Stimulated activated naive CD8-positive, alpha-beta T cell treated with anti-CD3 and anti-CD28 coated beads, Interleukin-15, Interleukin-2, amounts not matched to agents 100 U/mL and 50 U/mL, for 24 hours (primary cell): Measurements from ENCODE around the gene ENGASE.
"Not testable (repeated sequence)": the region's sequence is repeated elsewhere in the genome, so short reads cannot be mapped to it uniquely, and the experiment has no call there.

Experiments used
- ATAC-seq: fragments of 150-1000 bp; cut with Tn5 transposase; one replicate; pipeline ENCODE4 v1.10.0; 2021
- DNase-seq: peaks from one replicate; pipeline ENCODE4 v3.0.0; 2021

The ENGASE gene

DNA sequence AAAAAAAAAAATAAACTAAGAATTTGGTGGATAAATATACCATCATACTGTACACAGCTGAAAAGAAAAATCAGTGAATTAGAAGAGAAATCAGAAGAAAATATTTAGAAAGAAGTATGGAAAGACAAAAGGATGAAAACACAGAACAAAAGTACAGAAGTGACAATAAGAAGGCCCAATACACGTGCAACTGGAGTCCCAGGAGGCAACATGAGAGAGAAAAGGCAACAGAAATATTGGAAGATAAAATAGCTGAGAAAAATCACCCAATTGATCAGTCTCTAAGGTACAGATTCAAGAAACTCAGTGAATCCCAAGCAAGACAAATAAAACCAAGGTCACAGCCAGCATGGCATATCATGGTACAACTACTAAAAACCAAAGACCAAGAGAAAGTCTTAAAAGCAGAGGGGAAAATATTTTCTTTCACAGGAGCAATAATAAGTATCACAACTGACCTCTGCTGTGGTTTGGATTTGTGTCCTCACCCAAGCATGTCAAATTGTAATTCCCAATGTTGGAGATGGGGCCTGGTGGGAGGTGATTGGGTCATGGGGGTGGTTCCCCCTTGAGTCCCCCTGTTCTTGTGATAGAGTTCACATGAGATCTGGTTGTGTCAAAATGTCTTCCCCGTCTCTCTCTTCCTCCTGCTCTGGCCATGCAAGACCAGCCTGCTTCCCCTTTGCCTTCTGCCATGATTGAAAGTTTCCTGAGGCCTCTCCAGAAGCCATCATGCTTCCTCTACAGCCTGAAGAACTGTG lies 20.2 kb upstream of the ENGASE start:
- ATAC-seq (no peak), DNase-seq (no peak)

DNA sequence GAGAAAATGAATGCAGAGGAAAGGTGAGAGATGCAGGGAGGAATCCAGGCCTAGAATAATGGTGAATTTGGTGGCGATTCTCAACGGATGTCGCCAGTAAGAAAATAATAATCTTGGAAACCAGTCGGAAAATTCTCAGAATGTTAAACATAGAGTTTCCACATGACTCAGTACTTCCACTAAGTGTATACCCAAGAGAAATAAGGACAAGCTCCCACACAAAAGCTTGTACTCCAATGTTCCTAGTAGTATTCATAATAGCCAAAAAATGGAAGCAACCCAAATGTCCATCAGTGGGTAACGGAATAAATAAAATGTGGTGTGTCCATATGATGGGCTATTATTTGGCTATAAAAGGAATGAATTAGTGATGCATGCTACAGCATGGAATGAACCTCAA lies 19.4 kb upstream of the ENGASE start:
- ATAC-seq (no peak), DNase-seq (no peak)

DNA sequence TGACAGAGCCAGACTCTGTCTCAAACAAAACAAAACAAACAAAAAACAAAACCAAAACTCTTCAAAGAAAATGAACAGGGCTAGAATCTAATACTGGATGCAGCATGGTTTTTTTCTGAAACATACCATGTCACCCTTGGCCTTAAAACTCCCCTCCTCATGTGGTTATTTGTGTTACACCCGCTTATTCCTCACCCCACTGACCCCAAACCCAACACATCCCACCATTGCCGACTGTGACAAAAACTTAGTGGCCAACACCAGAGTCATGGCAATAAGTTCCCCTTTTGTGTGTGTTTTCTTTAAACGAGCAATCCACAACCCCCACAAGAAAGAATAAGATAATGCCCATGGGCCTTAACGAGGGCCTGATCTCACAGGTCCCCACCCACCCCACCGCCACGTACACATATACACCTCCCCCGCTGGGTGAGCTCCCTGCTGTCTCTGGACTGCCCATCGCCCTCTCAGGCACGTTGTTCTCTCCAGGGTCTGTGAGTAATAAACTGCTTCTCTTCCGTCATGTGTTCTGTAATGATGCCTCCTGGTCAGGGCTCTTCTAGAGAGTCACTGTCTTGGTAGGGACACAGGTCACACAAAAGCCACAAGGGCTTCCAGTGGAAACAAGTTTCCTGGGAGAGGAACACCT lies 16.8 kb upstream of the ENGASE start:
- ATAC-seq (no peak), DNase-seq (no peak)

- DNase-seq = no peak
- no peak for ATAC-seq
Measured at GRCh38 chr17:79062691-79063090, 11.9 kb upstream of the ENGASE start.

GRCh38 chr17:79064026-79064425 lies 10.6 kb upstream of the ENGASE start:
- DNase-seq = no peak
- no peak for ATAC-seq

GRCh38 chr17:79065105-79065670 lies 9.4 kb upstream of the ENGASE start:
- DNase-seq = peak; percentile 62

DNA sequence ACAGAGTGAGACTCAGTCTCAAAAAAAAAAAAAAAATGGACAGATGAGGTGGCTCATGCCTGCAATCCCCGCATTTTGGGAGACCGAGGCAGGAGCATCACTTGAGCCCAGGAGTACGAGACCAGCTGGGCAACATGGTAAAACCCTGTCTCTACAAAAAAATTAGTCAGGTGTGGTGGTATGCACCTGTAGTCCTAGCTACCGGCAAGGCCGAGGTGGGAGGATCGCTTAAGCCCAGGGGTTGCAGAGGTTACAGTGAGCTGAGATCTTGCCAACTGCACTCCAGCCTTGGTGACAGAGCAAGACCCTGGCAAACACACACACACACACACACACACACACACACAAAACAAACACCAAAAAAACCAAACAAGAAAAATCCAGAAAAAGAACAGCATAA lies 7.7 kb upstream of the ENGASE start:
- ATAC-seq = no peak
- no peak for DNase-seq

More at GRCh38 chr17:79065105-79065670, 9.4 kb upstream of the ENGASE start:
- no peak for ATAC-seq

- ATAC-seq (no peak), DNase-seq (no peak)
Measured at GRCh38 chr17:79070266-79070880, 4.3 kb upstream of the ENGASE start.

GRCh38 chr17:79071161-79071740 lies 3.4 kb upstream of the ENGASE start:
- ATAC-seq (no peak), DNase-seq (no peak)

DNA sequence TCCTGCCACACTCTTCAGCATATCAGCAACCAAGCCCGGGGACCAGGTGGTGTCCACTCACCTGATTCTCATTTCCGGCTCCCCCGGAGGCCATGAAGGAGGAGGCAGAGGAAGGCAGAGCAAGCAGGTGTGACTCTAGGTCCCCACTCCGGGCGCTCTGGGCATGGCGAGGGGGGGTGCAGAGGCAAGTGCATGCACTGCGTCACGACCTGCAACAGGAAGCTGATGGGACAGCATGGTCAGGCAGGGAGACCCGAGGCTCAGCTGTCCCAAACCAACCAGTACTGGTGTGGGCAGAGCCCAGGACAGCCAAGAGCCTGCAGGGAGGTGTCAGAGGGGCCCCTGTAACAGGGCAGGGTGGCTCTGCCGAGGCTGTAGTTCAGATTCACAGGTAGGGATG lies 2.1 kb upstream of the ENGASE start:
- no peak for ATAC-seq
- DNase-seq = no peak

DNA sequence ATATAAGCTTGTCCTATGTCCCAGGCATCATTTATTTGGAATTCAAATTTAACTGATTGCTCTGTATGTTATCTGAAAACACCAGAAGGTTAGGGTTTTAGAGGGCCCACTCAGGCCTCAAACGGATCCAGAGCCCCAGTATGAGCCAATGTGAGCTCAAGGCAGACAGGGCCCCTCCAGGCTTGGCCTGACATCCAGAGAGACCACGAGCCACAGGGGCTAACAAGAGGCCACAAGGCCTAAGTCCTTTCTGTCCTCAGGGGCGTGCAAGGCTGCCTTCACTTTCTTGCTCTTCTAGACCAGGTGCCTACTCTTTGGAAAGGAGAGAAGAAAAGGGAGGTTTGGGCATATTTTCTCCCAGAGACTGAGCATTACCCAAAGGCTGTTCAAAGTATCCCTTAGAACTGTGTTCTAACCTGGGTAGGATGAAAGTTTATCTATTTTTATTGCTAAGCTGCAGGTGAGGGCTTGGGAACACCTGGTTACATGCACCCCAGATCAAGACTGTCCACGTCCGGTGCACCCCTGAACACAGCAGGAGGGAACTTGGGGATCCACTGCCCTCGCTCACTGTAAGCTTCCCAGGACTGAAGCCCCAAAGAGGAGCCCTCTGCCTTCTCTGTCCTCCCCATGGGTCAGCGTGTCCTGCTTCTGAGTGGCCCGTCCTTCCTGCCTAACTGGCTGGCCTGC lies 1.5 kb upstream of the ENGASE start:
- ATAC-seq (no peak), DNase-seq (no peak)

- ATAC-seq = no peak
- no peak for DNase-seq
Measured at GRCh38 chr17:79073706-79074088, 927 bp upstream of the ENGASE start.

DNA sequence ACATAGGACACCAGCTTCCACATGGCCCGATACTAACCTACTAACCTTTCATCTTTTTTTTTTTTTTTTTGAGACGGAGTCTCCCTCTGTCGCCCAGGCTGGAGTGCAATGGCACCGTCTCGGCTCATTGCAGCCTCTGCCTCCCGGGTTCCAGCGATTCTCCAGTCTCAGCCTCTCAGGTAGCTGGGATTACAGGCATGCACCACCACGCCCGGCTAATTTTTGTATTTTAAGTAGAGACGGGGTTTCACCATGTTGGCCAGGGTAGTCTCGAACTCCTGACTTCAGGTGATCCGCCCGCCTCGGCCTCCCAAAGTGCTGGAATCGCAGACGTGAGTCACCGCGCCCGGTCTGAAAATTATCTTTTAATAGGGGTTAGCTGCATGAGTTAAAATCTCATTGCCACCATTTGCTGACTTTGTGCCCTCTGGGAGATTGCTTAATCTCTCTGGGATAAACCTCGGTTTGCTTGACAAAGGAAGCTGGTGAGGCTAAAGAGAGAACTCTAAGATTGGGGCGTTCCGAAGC lies 439 bp upstream of the ENGASE start:
- DNase-seq, ATAC-seq: not testable (repeated sequence)

GRCh38 chr17:79075446-79075750 lies 774 bp downstream of the ENGASE start:
- ATAC-seq (no peak), DNase-seq (peak; percentile 19)

- DNase-seq = no peak
- no peak for ATAC-seq
Measured at GRCh38 chr17:79075861-79076406, 1.3 kb downstream of the ENGASE start.

- DNase-seq = no peak
- ATAC-seq = no peak
Measured at GRCh38 chr17:79077587-79077986, 3.0 kb downstream of the ENGASE start.

- no peak for DNase-seq
- no peak for ATAC-seq
Measured at GRCh38 chr17:79078476-79079190, 4.0 kb downstream of the ENGASE start.

GRCh38 chr17:79079421-79080200 lies 5.0 kb downstream of the ENGASE start:
- ATAC-seq = no peak
- no peak for DNase-seq

DNA sequence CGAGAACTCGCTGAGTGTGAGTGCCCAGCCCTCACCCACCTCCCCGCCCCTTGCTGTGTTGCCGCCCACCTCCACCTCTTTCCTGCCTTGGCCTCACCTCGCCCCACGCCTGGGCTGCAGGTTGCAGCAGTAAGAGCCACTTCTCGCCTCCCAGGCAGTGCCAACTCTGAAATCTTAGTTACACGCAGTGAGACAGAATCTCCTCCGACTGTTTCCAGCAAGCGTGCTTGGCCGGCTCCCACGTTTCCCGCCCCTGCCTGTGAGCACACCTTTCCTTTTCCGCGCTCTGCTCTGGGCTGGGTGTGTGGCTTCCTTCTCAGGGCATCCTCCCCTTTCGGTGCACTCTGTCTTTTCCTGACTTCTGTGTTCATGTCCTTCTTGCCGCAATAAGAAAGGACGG lies 5.7 kb downstream of the ENGASE start:
- DNase-seq (no peak), ATAC-seq (no peak)

DNA sequence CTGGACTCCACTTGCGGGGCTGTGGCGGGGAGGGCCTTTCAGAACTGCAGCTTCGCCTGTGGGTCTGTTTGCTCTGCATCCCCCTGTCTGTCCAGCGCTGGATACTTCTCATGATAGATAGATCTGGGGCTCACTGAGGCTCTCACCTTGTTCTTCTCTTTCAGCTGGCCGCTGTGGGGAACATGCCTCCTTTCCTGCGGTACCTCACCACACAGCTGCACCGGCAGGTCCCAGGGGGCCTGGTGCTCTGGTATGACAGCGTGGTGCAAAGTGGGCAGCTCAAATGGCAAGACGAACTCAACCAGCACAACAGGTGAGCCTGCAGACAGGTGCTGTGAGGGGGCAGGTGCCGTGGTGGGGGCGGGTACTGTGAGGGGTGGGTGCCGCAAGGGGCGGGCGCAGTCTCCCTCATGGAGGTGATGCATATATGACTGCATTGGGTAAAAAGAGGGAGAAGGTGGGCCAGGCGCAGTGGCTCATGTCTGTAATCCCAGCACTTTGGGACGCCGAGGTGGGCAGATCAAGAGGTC lies 6.2 kb downstream of the ENGASE start:
- no peak for DNase-seq
- no peak for ATAC-seq
